HG03025 (cell line): ENCODE measurements around the gene LAIR2.
"Not testable (repeated sequence)": the region's sequence is repeated elsewhere in the genome, so short reads cannot be mapped to it uniquely, and the experiment has no call there.

Experiments used
- ATAC-seq: cut with Tn5 transposase; IDR thresholded peaks from one replicate; pipeline ENCODE4 v1.9.1; 2021; ENCODE audit warnings: mild to moderate bottlenecking, moderate library complexity; ENCODE audit not compliant: unreplicated experiment, low FRiP score

LAIR2 gene

DNA sequence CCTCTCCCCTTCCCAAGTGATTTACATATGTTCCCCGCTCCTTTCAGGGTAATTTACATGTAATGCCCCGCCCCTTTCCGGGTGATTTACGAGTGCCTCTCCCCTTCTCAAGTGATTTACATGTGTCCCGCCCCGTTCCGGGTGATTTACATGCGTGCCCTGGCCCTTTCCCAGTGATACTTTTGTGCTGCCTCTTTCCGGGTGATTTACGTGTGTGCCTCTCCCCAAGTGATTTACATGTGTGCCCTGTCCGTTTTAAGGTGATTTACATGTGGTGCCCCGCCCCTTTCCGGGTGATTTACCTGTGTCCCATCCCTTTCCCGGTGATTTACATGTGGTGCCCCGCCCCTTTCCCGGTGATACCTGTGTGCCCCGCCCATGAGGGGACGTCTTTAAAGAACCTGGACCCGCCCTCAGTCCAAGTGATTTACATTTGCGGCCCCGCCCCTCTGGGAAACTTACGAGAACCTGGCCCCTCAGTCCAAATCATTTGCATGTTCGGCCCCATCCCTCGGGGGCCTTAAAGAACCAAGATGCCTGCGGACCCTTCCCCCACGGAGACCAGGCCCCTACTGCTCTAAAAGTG is 38.5 kb upstream of the LAIR2 start:
- ATAC-seq: peak; percentile 36

DNA sequence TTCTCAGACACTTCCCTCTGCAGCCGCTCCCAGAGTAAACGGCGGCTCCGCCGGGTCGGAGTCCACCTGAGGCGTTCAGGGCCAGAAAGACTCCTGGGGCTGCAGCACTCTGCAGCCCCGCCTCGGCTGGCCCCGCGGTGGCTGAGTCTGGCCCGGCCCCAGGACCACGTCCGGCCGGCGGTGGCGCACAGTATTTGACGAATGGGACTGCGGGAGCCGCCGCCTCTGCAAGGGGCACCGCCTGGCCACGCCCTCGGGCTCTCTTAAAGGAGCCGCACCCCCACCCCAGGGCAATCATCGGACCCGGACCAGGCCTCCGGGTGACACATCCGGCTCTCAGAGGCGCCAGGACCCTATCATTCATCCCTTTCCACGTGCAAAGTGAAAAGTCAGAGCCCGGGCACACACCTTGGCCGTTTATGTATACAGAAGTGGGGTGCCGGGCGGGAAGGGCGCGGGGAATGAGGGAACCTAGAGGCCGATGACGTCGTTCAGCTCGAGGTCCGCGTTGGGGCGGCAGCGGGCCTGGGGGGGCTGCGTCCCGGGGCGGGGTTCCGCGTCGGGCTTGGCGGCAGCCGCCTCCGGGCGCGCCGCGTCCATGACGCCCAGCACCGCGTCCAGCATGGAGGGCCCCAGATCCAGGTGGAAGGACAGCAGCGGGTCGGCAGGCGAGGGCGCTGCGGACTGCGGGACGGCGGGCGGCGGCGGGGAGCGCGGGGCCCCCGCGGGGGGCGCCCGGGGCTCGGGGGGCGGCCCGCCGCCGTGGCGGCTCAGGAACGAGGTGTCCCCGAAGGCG is 37.8 kb upstream of the LAIR2 start:
- peak; percentile 28 for ATAC-seq

DNA sequence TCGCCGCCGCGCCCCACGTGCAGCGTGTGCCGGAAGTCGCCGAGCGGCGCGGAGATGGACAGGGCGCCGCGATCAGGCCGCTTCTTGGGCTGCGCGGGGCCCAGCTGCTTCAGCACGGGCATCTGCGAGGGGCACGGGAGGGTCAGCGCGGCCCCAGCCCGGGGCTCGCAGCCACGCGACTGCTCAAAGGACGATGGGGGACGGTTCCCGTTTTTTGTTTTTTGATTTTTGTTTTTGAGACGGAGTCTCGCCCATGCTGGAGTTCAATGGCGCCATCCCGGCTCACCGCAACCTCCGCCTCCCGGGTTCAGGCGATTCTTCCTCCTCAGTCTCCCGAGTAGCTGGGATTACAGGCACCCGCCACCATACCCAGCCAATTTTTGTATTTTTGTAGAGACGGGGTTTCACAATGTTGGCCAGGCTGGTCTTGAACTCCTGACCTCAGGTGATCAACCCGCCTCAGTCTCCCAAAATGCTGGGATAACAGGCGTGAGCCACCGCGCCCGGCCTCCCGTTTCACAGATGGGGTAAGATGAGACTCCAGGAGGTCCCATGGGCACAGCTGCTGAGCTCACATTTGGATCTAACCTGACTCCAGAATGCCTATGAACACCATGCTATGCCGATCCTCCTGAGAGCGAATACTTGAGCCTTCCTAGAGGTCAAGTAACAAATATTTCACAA is 37.1 kb upstream of the LAIR2 start:
- ATAC-seq: no peak

DNA sequence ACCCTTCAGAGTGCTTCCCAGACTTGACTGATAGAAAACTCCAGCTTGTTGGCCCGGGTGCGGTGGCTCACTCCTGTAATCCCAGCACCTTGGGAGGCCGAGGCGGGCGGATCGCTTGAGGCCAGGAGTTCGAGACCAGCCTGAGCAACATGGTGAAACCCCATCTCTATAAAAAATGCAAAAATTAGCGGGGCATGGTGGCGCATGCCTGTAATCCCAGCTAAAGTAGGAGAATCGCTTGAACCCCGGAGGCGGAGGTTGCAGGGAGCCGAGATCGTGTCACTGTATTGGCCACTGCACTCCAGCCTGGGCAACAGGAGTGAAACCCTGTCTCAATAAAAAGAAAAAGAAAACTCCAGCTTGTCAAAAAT is 36.5 kb upstream of the LAIR2 start:
- ATAC-seq: not testable (repeated sequence)

DNA sequence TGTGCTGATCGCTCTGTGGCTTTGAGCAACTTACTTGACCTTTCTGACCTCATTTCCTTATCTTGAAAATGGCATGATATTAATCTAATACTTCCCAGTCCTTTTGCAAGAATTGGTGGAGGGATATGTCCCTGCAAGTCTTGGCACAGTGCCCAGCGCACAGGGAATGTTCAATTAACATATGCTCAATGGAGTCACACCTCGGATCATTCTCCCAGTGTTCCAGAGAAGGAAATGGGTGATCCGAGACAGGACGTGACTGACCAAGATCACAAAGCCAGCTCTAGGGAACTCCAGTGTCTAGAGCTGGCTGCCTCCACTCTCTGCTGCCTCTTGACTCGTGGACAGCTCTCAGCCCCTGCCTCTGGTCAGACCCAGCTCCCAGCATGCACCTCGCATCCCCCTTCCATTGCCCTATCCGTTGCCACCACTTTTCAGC is 33.1 kb upstream of the LAIR2 start:
- ATAC-seq: no peak

DNA sequence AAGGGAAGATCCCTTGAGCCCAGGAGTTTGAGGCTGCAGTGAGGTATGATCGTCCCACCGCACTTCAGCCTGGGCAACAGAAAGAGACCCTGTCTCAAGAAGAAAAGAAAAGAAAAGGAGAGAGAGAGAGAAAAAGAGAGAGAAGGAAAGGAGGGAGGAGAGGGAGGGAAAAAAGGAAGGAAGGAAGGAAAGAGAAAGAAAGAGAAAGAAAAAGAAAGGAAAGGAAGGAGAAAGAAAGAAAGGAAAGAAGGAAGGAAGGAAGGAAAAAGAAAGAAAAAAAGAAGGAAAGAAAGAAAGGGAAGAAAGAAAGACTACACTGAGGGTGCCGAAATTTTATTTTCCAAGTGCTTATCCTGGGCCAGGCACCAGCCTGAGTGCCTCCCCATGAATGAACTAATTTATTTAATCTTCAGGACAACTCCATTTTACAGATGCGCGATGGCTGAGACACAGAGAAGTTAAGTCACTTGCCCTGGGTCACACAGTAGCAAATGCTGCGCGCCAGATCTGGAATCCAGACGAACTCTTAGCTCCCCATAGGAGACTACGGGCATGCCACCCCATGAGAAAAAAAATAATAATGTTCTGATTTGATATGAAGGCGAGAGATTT is 32.2 kb upstream of the LAIR2 start:
- ATAC-seq: no peak

DNA sequence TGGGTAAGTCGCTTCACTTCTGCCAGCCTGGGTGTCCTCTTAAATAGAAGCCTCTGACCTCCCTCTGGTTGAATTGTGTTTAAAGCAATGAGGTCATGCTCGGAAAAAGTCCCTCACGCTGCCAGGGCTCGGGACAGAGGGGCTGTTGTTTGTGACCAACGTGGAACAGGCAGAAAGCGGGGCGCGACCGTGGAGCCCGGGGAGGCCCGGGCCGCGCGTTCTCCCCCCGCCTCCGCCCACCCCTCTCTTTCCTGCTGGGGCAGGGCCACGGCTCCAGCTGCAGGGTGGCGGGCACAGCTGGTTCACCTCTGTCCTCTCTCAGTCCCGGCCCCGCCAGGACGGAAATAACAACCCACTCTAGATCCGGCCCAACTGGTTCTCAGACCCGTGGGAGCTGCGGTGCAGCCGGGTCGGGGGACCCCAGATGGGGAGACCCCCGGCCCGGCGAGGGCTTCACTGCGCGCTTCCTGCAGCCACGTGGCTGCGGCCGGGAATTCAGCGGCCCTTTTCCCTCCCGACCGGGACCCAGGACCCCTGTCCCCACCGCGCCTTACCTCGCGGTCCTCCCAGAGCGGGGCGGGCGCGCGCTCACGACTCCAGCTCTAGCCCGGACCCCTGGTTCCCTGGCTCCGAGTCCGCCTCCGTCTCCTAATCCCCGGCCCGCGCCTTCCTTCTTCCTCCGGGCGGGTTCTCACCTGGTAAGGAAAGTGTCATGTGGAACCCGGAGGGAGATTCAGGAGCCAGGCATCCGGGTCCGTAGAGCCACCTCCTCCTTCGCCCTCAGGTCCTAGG is 31.4 kb upstream of the LAIR2 start:
- ATAC-seq: no peak

DNA sequence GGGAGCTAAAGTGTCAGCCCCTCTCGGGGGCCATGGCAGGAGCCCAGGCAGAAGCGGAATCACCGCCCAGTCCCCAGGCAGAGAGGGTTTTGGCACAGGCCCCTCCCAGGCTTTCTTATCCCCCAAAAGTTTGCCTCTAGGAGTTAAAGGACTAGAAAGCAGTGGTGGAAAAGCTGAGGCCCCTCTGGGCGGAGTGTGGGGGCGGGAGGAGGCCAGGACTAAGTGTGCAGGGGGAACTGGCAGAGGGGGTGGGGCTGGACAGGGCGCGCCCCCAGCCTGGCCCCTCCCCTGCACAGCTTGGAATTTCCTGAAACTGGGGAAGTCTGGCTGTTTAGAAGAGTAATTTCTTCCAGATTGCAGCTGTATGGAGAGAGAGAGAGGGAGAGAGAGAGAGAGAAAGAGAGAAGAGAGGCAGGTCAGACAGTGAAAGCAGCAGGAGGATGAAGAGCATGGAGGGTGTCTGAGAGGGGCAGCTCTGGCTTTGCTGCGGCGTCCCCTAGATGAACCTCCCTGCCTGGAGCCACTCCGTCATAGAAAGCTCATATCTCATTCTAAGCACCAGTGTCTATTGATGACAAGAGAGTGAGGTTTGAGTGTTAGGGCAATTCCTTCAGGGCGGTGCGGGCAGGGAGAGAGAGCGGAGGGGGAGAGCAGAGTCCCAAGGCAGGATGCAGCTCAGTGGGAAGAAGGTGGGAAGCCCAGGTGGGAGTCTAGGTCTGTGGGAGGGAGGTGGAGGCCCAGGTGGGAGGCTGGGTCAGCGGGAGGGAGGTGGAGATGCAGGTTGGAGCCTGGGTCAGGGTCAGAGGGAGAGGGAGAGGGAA is 29.4 kb upstream of the LAIR2 start, which contains the start of gene CDC42EP5:
TSS of gene CDC42EP5 (minus strand) at position 226 of the 821 bp plus-strand sequence. CDS start 7,749 bp downstream, outside the sequence.
- no peak for ATAC-seq

DNA sequence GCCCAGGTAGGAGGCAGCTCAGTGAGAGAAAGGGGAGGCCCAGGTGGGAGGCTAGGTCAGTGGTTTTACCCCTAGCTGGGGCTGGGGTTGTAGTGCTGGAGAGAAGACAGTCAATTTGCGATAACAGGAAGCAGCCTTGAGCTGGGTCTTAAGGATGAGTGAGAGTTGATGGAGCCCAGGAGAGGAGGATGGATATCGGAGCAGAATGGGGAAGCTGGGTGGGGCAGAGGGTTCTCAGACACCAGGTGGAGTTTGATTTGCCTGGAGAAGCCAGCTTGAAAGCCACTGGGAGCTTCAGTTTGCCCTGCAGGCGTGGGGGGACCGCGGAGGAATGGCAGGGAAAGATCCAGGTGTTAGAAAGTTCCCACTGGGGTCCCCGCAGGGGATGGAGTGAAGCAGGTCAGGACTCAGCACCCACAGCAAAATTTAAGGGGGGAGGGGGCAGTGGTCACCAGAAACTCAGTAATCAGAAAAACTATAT is 28.7 kb upstream of the LAIR2 start:
- no peak for ATAC-seq

DNA sequence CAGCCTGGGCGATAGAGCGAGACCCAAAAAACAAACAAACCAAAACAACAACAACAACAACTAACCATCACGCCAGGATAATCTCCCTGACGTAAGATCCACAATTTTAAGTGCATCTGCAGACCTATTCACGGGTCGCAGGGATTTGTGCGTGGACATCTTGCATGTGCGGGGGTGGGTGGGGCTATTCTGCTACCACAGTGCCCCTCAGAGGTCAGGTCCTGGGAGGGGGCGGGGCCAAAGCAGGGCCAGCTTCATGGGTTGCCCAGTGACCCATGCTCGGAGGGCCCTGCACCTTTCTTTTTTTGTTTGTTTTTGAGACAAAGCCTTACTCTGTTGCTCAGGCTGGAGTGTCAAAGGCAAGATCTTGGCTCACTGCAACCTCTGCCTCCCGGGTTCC is 26.9 kb upstream of the LAIR2 start:
- no peak for ATAC-seq

DNA sequence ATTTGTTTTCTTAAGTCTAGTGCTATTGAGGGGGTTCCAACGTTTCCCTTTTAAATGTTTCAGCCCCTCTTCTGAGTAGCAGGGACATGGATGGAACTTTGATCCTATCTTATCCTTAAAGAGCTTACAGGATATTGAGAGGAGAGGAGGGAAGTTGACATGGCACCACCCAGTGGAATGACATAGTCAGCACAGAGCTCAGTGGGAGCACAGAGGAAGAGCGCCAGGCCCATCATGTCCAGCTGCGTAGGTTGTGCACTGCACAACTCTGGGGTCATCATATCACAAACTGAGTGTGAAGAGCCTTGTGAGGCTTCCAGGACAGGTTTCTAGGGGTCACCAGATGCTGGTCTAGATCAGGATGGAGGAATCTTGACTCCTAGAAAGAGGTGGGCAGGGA is 25.0 kb upstream of the LAIR2 start:
- ATAC-seq: no peak

DNA sequence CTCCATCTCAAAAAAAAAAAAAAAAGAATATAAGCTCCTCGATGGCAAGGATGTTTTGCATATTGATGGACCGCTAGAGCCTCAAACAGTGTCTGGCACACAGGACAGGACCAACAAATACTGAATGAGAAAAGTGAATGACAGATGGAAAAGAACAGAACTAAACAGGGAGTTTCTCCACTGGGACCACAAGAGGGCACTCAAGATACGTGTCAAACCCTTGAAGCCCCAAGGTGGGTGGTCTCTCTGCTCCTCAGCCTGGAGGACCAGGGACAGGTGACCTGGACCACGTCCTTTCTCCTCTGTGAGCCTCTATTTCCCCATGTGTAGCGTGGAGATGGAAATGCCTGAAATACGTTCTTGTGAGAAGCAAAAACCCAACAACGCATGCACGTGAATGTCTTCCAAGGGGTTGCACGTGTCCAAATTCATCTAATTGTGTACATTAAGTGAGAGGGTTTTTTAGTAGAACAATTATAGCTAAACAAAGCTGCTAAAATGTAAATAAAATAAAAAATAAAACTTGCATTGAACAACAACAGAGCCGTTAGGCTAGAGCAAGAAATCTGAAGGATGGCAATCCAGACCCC is 23.9 kb upstream of the LAIR2 start:
- ATAC-seq: no peak

DNA sequence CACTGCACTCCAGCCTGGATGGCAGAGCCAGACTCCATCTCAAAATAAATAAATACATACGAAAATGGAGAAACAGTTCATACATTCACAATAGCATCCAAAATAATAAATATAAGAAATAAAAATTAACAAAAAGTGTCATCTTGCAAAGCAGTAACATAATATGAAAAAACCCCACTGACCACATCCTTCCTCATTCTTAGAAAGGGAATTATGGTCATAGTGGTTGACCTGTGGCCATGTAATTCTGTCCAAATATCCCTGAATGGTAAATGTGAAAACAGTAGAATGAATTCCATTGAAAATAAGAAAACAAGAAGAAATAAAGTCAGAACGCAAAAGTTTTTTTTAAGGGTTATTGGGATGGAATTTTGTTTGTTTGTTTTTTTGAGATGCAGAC is 22.6 kb upstream of the LAIR2 start:
- no peak for ATAC-seq

DNA sequence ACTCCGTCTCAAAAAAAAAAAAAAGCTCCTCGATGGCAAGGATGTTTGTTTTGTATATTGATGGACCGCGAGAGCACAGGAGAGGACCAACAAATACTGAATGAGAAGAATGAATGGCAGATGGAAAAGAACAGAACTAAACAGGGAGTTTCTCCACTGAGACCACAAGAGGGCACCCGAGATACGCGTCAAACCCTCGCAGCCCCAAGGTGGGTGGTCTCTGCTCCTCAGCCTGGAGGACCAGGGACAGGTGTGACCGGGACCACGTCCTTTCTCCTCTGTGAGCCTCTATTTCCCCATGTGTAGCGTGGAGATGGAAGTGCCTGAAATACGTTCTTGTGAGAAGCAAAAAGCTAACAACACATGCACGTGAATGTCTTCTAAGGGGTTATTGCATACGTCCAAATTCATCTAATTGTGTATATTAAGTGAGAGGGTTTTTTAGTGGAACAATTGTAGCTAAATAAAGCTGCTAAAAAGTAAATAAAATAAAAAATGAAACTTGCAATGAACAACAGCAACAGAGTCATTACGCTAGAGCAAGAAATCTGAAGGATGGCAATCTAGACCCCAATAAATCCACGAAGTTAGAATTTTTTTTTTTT is 21.2 kb upstream of the LAIR2 start:
- no peak for ATAC-seq

DNA sequence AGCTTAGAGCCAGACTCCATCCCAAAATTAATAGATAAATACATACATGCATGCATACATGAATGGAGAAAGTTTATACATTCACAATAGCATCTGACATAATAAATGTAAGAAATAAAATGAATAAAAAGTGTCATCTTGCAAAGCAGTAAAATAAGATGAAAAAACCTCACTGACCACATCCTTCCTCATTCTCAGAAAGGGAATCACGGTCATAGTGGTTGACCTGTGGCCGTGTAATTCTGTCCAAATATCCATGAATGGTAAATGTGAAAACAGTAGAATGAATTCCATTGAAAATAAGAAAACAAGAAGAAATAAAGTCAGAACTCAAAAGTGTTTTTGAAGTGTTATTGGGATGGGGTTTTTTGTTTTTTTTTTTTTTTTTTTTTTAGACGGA is 19.7 kb upstream of the LAIR2 start:
- ATAC-seq: no peak

DNA sequence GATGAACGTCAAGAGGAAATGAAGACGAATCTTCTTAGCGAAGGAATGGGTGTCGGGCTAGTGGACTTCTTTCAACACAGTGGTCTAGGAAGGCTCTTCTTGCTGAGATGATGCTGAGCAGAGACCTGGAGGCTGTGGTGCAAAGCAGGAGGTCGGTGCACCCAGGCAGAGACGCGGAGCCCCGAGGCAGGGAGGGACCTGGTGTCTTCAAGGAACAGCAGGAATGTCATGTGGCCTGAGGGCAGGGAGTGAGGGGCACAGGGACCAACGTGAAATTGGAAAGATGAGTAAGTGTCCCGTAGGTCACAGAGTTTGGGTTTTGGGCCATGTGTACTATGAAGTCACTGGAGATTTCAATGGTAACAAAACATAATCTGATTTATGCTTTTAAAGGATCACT is 18.2 kb upstream of the LAIR2 start:
- ATAC-seq: no peak

DNA sequence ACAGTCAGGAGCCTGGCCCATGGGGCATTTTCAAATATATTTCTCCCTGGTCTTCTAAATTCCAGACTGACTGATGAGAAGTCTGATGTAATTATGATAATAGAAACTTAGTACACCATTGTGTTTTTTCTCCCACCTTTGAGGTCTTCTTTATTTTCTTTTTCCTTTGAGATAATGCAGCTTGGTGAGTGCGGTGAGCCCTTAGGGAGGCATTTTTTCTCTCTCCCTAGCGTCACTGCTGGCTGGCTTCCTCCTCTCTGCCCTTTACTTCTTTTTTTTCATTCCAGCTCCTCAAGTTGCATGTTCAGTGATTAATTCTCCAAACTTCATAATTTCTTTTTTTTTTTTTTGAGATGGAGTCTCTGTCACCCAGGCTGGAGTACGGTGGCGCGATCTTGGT is 16.8 kb upstream of the LAIR2 start:
- no peak for ATAC-seq

DNA sequence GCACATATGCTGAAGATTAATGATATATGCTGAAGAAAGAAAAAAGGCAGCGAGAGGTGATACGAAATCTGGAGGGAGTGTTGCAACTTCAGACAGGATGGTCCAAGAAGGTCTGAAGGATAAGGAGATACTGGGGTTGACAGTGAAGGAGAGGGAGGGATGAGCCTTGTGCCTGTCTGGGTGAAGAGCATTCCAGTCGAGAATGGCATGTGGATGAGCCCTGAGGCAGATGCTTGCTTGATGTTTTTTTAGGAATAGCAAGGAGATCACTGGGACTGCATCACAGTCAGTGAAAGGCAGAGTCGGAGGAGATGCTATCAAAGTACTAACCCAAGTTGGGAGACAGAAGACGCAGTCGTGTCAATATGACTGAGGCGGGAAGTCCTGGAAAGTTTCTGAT is 13.3 kb upstream of the LAIR2 start:
- ATAC-seq: no peak

DNA sequence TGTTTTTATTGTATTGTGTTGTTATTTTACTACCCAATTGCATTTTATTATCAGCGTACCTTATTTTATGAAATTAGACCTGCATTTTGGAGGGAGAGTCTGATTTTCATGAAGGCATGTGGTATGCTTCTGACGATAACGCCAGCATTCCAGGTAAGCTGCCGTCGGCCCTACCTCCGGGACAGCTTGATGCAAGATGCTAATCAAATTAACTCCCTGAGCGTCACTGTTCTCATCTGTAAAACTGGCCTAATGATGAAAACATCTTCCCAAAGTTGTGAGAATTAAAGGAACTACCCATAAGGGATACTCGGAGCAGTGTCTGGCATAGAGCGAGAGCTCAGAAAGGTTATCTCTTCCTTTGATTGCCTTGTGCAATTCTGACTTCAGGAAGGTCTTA is 12.9 kb upstream of the LAIR2 start:
- no peak for ATAC-seq
